Activated naive CD4-positive, alpha-beta T cell treated with anti-CD3 and anti-CD28 coated beads, Interleukin-2, amount 50 U/mL, for 24 hours (primary cell): ENCODE data around the gene PPIB.
"Not testable (repeated sequence)": the region's sequence is repeated elsewhere in the genome, so short reads cannot be mapped to it uniquely, and the experiment has no call there.

Experiments
- H3K27ac Mint-ChIP-seq: one replicate; pipeline ENCODE4 v1.8.0; 2021; ENCODE audit warnings: mild to moderate bottlenecking, mixed read lengths
- H3K27me3 Mint-ChIP-seq: one replicate; pipeline ENCODE4 v1.8.0; 2021; ENCODE audit warnings: mixed read lengths
- H3K36me3 Mint-ChIP-seq: one replicate; pipeline ENCODE4 v1.8.0; 2021; ENCODE audit warnings: mixed read lengths
- H3K4me1 Mint-ChIP-seq: one replicate; pipeline ENCODE4 v1.8.0; 2021; ENCODE audit warnings: mixed read lengths
- H3K4me3 Mint-ChIP-seq: one replicate; pipeline ENCODE4 v1.8.0; 2021; ENCODE audit warnings: mild to moderate bottlenecking, mixed read lengths
- H3K9me3 Mint-ChIP-seq: one replicate; pipeline ENCODE4 v1.8.0; 2021; ENCODE audit warnings: mixed read lengths

PPIB gene

DNA sequence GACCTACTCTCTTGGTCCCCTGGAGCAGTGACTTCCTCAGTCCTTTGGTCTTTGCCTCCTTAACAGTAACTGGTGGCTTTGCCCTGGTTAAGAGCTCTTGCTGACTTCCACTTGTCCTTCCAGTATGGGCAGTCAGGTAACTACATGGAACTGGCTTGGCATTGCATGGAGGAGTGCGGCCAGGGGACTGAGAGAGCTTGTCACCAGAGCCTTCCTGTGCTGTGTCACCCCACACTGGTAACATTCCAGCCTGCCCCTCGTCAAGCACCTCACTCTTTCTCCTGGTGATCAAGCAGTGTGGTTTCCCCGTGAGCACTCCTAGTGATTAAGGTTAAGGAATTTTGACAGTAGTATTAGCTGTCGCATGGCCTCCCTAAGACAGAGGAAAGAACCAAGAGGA is 30.6 kb downstream of the PPIB start:
- Mint-ChIP-seq H3K27ac (no peak overlapping the region), H3K36me3 (peaks cover 7% of the 10 kb centered on the region), H3K4me3 (no peak overlapping the region), H3K9me3 (no peaks in the 10 kb centered on the region), H3K27me3 (no peaks in the 10 kb centered on the region), H3K4me1 (no peaks in the 10 kb centered on the region)

DNA sequence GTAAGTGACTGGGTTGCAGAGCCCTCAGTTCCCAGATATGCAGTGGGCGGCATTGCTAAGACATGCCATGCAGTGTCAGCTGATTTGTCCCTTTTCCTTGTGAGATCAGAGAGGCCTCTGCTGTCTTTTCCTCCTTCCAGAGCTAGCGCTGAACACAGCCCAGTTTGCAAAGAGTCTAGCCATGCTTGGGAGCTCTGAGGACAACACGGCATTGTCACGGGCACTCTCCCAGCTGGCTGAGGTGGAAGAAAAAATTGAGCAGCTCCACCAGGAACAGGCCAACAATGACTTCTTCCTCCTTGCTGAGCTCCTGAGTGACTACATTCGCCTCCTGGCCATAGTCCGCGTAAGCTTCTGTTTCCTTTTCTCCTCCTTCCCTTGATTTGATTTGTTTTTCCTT is 31.3 kb downstream of the PPIB start:
- Mint-ChIP-seq H3K4me1 (no peaks in the 10 kb centered on the region), H3K9me3 (no peaks in the 10 kb centered on the region), H3K36me3 (peaks cover 7% of the 10 kb centered on the region), H3K4me3 (no peak overlapping the region), H3K27ac (no peak overlapping the region), H3K27me3 (no peaks in the 10 kb centered on the region)

DNA sequence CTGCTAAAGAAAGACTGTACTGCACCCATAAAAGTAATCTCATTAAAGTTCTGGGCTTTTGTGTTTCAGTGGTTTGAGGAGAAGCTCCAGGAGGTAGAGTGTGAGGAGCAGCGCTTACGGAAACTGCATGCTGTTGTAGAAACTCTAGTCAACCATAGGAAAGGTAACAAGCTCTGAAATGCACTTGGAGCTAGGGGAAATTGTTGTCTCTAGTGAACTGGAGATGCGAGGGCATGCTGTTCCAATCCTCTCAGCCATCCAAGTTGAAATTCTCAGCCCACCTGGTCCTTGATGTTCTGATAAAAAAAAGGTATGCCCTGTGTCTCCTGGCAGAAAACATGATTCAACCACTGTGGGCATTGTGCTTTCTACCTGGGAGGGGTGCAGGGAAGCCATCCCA is 32.7 kb downstream of the PPIB start:
- peaks cover 10% of the 10 kb centered on the region for H3K36me3 Mint-ChIP-seq
- H3K4me1 Mint-ChIP-seq, result no peaks in the 10 kb centered on the region
- no peak overlapping the region for H3K4me3 Mint-ChIP-seq
- no peaks in the 10 kb centered on the region for H3K9me3 Mint-ChIP-seq
- H3K27ac Mint-ChIP-seq, result no peak overlapping the region
- no peaks in the 10 kb centered on the region for H3K27me3 Mint-ChIP-seq

DNA sequence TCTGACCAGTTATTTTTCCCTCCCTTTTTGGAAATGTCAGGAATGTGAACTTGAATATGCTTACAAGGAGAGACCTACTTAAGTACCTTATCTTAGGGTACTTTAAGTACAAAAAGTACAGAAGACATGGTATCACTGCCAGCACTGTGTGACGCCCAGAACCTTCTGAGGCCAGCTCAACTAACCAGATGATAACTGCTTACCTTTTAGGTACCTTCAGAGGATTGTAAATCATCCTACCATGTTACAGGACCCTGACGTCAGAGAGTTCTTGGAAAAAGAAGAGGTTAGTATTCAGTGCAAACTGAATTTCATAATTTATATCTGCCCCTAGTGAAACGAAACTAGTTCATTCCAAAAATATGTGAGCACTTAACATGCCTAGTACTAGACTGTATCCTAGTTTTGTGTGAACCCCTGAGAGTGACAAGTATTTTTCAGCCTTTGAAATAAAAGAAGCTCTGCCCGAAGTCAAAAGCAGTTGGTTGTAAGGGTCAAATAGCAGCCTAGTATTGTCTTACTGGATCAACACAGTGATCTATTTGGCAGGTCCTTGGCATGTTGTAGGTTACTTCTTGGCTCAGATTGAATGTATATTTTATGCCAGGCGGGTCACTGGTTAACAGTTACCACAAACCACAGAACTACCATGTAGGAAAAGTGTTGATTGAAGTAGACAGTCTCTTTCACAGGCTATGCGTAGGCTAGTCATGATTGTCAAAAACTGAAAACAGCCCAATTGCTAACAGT is 35.1 kb downstream of the PPIB start:
- Mint-ChIP-seq H3K36me3 (peaks cover 10% of the 10 kb centered on the region), H3K9me3 (no peaks in the 10 kb centered on the region), H3K27me3 (no peaks in the 10 kb centered on the region), H3K4me1 (no peaks in the 10 kb centered on the region), H3K4me3 (no peak overlapping the region), H3K27ac (no peak overlapping the region)

DNA sequence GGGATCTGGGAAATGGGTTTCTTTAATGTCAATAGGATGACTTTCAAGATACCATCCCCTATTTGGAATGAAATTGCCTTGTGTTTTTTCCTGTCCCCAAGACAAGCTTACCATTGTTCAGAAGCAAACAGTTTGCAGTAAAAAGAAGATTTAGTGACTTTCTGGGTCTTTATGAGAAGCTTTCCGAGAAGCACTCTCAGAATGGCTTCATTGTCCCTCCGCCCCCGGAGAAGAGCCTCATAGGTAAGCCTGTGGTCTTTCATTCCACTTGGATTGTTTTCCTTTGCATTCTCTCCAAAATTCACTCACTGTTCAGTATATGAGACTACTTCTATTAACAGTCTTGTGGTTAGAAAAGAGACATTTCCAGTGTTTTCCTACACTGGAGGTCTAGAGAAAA is 36.8 kb downstream of the PPIB start:
- peaks cover 11% of the 10 kb centered on the region for H3K36me3 Mint-ChIP-seq
- H3K9me3 Mint-ChIP-seq, result no peaks in the 10 kb centered on the region
- no peak overlapping the region for H3K4me3 Mint-ChIP-seq
- no peaks in the 10 kb centered on the region for H3K4me1 Mint-ChIP-seq
- H3K27me3 Mint-ChIP-seq, result no peaks in the 10 kb centered on the region
- no peak overlapping the region for H3K27ac Mint-ChIP-seq

DNA sequence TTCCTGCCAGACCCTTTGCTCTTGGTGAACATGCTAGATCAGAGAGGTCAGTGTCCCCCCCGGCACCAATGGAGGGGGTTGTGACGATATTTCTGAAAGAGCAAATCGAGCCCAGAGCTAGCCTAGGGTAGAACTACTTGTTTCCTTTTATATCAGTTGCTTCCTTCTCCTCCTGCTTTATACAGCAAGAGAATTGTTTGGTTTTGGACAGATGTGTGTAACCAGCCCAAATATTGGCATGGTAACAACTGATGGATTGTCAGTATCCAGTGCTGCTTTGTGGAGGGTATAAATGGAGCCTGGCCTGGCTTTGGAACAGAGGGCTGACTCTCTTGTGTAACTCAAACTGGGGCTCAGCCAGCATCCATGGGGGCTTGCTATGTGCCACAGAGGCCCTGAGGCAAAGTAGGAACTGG is 39.9 kb downstream of the PPIB start:
- H3K4me1 Mint-ChIP-seq, result no peaks in the 10 kb centered on the region
- H3K36me3 Mint-ChIP-seq, result peaks cover 16% of the 10 kb centered on the region
- no peaks in the 10 kb centered on the region for H3K27me3 Mint-ChIP-seq
- no peaks in the 10 kb centered on the region for H3K9me3 Mint-ChIP-seq
- no peak overlapping the region for H3K27ac Mint-ChIP-seq
- H3K4me3 Mint-ChIP-seq, result no peak overlapping the region

DNA sequence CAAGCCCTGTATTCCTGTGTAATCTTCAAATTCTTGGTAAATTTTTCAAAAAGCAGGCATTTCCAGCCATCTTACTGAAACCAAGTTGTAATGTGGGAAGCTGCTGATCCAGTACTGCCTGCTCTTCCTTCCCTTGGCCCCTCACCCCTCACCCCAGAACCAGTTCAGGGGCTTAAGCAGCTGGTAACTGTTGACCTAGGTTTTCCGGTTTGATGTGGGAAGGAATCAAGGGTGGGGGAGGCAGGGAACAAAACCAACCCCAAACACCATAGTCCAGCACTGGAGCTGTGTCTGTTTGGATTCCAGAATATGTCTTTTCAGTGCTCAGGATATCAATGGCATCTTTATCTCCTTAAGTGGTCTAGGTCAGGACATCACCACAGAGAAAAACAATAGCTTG is 40.4 kb downstream of the PPIB start:
- H3K27me3 Mint-ChIP-seq, result no peaks in the 10 kb centered on the region
- H3K9me3 Mint-ChIP-seq, result no peaks in the 10 kb centered on the region
- H3K4me3 Mint-ChIP-seq, result no peak overlapping the region
- H3K27ac Mint-ChIP-seq, result no peak overlapping the region
- H3K36me3 Mint-ChIP-seq, result peaks cover 13% of the 10 kb centered on the region
- no peaks in the 10 kb centered on the region for H3K4me1 Mint-ChIP-seq

DNA sequence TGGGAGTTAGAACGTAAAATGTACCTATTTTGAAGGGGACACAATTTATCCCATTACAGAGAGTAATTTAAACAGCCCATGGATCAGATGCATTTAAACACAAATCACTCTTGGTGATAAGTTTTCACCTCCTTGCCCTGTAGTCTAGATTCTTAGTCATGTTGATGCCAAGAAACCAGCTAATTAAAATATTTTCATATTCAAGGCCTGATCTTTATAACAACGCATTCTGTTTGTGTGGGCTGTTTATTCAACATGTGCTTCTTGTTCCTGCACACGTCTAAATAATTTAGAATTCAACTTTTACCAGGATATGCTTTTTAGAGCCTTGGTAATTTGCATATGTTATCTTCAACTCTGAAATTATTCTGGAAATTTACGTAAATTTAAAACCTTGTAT is 41.2 kb downstream of the PPIB start:
- Mint-ChIP-seq H3K27ac (no peak overlapping the region), H3K4me1 (no peaks in the 10 kb centered on the region), H3K27me3 (no peaks in the 10 kb centered on the region), H3K9me3 (no peaks in the 10 kb centered on the region), H3K36me3 (peaks cover 13% of the 10 kb centered on the region), H3K4me3 (no peak overlapping the region)

DNA sequence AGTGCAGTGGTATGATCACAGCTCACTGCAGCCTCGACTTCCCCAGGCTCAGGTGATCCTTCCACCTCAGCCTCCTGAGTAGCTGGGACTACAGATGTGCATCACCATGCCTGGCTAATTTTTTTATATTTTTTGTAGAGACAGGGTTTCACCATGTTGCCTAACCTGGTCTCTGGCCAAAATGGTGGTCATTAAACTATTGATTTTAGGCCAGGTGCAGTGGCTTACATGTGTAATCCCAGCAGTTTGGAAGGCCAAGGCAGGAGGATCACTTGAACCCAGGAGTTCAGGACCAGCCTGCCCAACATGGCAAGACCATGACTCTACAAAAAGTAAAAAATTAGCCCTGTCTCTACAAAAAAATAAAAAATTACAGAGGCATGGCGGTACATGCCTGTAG is 42.5 kb downstream of the PPIB start:
- not testable (repeated sequence) for H3K9me3 Mint-ChIP-seq, H3K36me3 Mint-ChIP-seq, H3K4me1 Mint-ChIP-seq, H3K27ac Mint-ChIP-seq, H3K4me3 Mint-ChIP-seq, H3K27me3 Mint-ChIP-seq

DNA sequence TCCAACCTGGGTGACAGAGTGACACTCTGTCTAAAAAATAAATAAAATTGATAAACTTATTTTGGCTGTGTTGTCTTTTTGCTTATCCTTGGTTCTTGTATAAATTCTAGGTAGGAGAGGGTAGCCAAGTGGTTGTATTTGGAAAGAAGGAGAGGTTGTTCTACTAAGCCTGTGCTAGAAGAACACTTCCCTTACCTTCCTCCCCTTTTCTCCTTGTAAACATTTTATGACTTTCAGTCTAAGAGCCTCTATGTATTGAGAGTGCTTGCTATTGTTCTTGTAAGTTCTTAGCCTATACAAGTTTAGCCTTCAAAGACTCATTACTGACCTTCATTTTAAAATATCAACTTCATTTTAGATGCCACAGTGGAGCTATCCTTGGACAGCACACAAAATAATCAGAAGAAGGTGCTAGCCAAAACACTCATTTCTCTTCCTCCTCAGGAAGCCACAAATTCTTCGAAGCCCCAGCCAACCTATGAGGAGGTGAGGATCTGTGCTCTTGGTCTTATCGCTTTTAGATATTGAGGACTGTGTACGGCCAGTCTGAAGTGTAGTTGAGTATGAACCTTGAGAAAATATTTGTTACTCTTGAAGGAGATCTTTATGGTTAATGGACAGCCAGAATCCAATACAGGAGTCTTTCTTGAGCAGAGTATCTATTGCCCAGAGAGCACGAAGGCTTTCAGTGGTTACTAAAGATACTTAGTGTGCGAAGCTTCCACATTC is 44.9 kb downstream of the PPIB start:
- H3K36me3 Mint-ChIP-seq, result peaks cover 18% of the 10 kb centered on the region
- no peak overlapping the region for H3K27ac Mint-ChIP-seq
- H3K9me3 Mint-ChIP-seq, result no peaks in the 10 kb centered on the region
- H3K27me3 Mint-ChIP-seq, result no peaks in the 10 kb centered on the region
- H3K4me3 Mint-ChIP-seq, result no peak overlapping the region
- H3K4me1 Mint-ChIP-seq, result peaks cover 4% of the 10 kb centered on the region

DNA sequence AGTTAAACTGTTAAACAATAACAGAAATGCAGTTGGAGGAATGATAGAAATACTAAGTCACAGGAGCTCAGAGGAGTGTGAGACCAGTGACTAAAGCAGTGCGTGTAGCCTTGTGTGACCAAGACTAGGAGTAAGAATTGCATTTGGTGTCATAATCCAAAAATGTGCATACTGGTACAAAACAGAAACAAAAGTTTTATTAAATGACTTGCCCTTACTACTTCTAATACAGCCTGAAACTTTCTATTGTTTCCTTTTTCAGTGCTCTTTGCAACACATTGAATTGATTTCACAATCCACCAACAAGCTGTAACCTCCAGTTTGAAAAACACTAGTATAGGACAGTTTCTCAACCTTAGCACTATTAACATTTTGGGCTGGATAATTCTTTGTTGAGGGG is 49.9 kb downstream of the PPIB start:
- no peaks in the 10 kb centered on the region for H3K9me3 Mint-ChIP-seq
- peaks cover 41% of the 10 kb centered on the region for H3K4me1 Mint-ChIP-seq
- no peaks in the 10 kb centered on the region for H3K27me3 Mint-ChIP-seq
- peaks cover 12% of the 10 kb centered on the region for H3K36me3 Mint-ChIP-seq
- H3K4me3 Mint-ChIP-seq, result no peak overlapping the region
- H3K27ac Mint-ChIP-seq, result no peak overlapping the region

DNA sequence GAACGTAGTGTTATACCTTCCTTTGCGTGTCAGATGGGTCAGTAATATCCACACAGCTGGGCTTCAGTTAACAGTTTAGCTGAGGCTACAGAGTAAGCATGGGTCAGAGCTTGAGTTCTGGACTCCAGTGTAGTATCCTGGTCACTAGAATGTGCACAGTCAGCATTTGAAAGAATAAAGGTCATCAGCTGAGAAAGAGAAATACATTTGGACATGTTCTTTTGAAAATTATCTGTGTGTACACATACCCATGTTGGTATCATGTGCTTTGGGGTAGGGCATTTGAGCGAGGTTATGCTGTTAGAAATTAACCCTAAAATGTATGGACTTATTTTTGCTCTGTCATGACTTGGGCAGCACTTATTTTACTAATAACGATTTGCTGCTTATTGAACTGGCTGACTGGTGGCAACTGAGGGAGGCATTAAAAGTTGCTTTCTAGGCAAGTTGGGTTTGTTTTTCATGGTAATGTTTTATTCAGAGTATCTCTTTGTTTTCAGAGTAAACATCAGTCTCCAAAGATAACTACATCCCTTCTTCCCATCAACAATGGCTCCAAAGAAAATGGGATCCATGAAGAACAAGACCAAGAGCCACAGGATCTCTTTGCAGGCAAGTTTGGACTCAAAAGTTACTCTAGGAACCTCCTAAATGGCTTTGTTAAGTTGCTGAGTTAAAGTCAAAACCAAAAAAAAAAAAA is 50.6 kb downstream of the PPIB start:
- Mint-ChIP-seq H3K27ac (no peak overlapping the region), H3K9me3 (no peaks in the 10 kb centered on the region), H3K27me3 (no peaks in the 10 kb centered on the region), H3K4me3 (no peak overlapping the region), H3K36me3 (peaks cover 12% of the 10 kb centered on the region), H3K4me1 (peaks cover 45% of the 10 kb centered on the region)

DNA sequence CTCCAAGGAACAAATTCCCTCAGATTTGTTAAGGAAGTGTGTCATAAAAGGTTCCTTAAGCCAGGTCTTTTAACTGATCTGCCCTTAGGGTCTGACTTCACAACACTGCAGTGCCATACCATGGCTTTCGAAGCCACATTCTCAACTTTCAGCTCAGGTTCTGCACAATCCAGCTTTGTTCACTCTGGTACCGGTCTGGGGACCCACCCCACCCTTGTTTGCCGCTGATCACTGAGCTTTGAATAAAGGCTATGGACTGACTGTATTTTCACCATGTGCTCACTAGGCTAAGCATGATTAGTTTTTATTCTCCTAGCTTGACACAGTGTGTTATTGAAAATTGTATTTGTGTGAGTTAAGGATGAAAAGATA is 51.2 kb downstream of the PPIB start:
- peaks cover 51% of the 10 kb centered on the region for H3K4me1 Mint-ChIP-seq
- H3K27me3 Mint-ChIP-seq, result no peaks in the 10 kb centered on the region
- no peaks in the 10 kb centered on the region for H3K9me3 Mint-ChIP-seq
- peaks cover 12% of the 10 kb centered on the region for H3K36me3 Mint-ChIP-seq
- H3K27ac Mint-ChIP-seq, result no peak overlapping the region
- H3K4me3 Mint-ChIP-seq, result no peak overlapping the region

DNA sequence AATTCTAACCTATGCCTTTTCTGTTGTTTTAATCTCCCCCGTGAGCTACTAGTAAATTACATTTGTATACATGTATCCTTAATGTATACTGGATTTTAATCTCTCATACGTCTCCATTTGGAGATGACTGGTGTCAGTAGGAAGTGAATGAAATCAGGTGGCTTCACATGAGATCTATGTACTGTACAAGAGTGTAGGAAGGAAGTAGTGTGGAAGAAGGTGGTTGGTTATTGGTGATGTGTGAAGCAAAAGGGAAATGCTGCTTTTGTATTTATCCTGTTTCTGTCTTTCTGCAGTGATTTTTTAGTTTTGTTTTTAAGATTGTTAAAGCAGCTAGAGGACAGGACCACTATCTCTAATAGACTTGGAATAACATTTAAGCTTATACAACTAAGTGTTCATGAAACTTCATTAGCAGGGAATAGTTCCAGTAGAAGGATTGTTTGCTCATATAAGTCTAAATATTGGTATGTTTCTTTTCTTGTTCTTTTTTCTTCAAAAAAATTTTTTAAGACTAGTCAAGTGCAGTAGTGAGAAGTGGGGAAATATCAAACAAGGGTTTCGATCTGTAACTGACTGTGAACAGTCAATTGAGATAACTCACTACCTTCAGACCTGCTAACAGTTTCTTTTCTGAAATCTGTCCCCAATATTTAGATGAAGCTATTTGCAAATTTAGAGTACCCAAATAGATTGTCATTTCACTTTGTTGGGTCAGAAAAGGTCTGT is 51.7 kb downstream of the PPIB start:
- H3K9me3 Mint-ChIP-seq, result no peaks in the 10 kb centered on the region
- H3K27ac Mint-ChIP-seq, result peak overlapping the region; percentile 79
- H3K27me3 Mint-ChIP-seq, result no peaks in the 10 kb centered on the region
- H3K36me3 Mint-ChIP-seq, result peaks cover 12% of the 10 kb centered on the region
- H3K4me1 Mint-ChIP-seq, result peaks cover 56% of the 10 kb centered on the region
- no peak overlapping the region for H3K4me3 Mint-ChIP-seq

DNA sequence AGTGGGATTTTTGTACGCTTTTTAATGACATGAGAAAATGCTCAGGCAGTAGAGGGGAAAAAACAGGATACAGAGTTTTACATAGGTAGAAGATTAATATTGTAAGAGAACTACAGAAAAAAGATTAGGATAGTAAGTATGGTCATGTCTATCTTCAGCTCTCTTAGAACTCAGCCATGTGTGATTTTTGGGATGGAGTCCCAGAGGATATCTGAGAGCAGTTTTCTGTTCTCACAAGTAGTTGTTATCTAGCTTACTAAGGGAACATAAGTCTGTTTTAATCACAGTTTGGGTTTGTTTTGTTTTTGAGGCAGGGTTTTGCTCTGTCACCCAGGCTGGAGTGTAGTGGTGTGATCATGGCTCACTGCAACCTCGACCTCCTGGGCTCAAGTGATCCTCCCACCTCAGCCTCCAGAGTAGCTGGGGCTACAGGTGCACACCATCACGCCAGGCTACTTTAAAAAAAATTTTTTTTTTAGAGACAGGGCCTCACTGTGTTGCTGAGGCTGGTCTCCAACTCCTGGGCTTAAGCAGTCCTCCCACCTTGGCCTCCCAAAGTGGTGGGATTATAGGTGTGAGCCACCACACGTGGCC is 52.6 kb downstream of the PPIB start:
- not testable (repeated sequence) for H3K27me3 Mint-ChIP-seq, H3K4me3 Mint-ChIP-seq, H3K9me3 Mint-ChIP-seq
- H3K4me1 Mint-ChIP-seq, result peaks cover 62% of the 10 kb centered on the region
- peak overlapping the region; percentile 79 for H3K27ac Mint-ChIP-seq
- peaks cover 12% of the 10 kb centered on the region for H3K36me3 Mint-ChIP-seq
